ENCODE data around the gene ITPR1. TPM values are rescaled to one million over a fixed set of nuclear protein-coding genes. Genes with fewer than 3 reads are reported as not detected.

ITPR1 gene
- total RNA-seq, 4 donors from 2014 or later = 56.1 to 71.2 (median 61.9) TPM

GRCh38 chr3:4551051-4551711 is 58.0 kb downstream of the ITPR1 start:
- no peak for DNase-seq (ENCODE audit: low spot score in 2 of 2)
- Histone ChIP-seq H3K9me3 (no peaks in the 10 kb centered on the region), H3K4me3 (no peak overlapping the region), H3K27me3 (no peaks in the 10 kb centered on the region), H3K36me3 (no peaks in the 10 kb centered on the region), H3K27ac (no peak overlapping the region), H3K4me1 (peaks cover 0 to 4% (median 0%) of the 10 kb centered on the region in 4 donors)
- 58 to 61% methylated on average over 5 of the region's 5 CpGs for WGBS, 2 donors
- TF ChIP-seq POLR2A (IDR thresholded peaks at IDR 0.05) = no peak
- TF ChIP-seq EP300 (IDR thresholded peaks at IDR 0.05) = no peak
- TF ChIP-seq CTCF (IDR thresholded peaks at IDR 0.05) = no peak

GRCh38 chr3:4551794-4552442 is 58.8 kb downstream of the ITPR1 start:
- WGBS, 2 donors = 68 to 71% methylated on average over 4 of the region's 4 CpGs
- TF ChIP-seq CTCF (IDR thresholded peaks at IDR 0.05) (no peak), POLR2A (IDR thresholded peaks at IDR 0.05) (no peak)
- no peak overlapping the region for H3K27ac ChIP-seq
- no peaks in the 10 kb centered on the region for H3K36me3 ChIP-seq
- DNase-seq (ENCODE audit: low spot score in 2 of 2) = no peak
- H3K4me1 ChIP-seq = peaks cover 0 to 4% (median 0%) of the 10 kb centered on the region in 4 donors
- no peaks in the 10 kb centered on the region for H3K9me3 ChIP-seq
- no peak overlapping the region for H3K4me3 ChIP-seq
- no peaks in the 10 kb centered on the region for H3K27me3 ChIP-seq

- TF ChIP-seq POLR2A (IDR thresholded peaks at IDR 0.05) = no peak
- no peak for TF ChIP-seq CTCF (IDR thresholded peaks at IDR 0.05)
- no peak for TF ChIP-seq EP300 (IDR thresholded peaks at IDR 0.05)
- H3K9me3 ChIP-seq = peaks cover 0 to 2% (median 0%) of the 10 kb centered on the region in 4 donors
- 48% methylated on average over 4 of the region's 4 CpGs for WGBS, 2 donors
- no peak overlapping the region for H3K4me3 ChIP-seq
- peaks cover 0 to 4% (median 0%) of the 10 kb centered on the region in 4 donors for H3K4me1 ChIP-seq
- no peak overlapping the region for H3K27ac ChIP-seq
- H3K27me3 ChIP-seq = no peaks in the 10 kb centered on the region
- no peaks in the 10 kb centered on the region for H3K36me3 ChIP-seq
- DNase-seq (ENCODE audit: low spot score in 2 of 2) = no peak
Observed at GRCh38 chr3:4552811-4553210, 59.7 kb downstream of the ITPR1 start.

- no peak for TF ChIP-seq EP300 (IDR thresholded peaks at IDR 0.05)
- H3K9me3 ChIP-seq = peaks cover 0 to 5% (median 0%) of the 10 kb centered on the region in 4 donors
- WGBS, 2 donors = 60 to 63% methylated on average over 2 of the region's 2 CpGs
- H3K4me3 ChIP-seq = no peak overlapping the region
- H3K27ac ChIP-seq = no peak overlapping the region
- no peaks in the 10 kb centered on the region for H3K4me1 ChIP-seq
- DNase-seq (ENCODE audit: low spot score in 2 of 2) = no peak
- H3K27me3 ChIP-seq = no peaks in the 10 kb centered on the region
- no peaks in the 10 kb centered on the region for H3K36me3 ChIP-seq
Observed at GRCh38 chr3:4561661-4562060, 68.5 kb downstream of the ITPR1 start.

- TF ChIP-seq EP300 (IDR thresholded peaks at IDR 0.05) (no peak), POLR2A (IDR thresholded peaks at IDR 0.05) (no peak), CTCF (IDR thresholded peaks at IDR 0.05) (no peak)
- Histone ChIP-seq H3K27me3 (no peaks in the 10 kb centered on the region), H3K36me3 (no peaks in the 10 kb centered on the region), H3K9me3 (peaks cover 0 to 5% (median 0%) of the 10 kb centered on the region in 4 donors), H3K27ac (no peak overlapping the region), H3K4me1 (no peaks in the 10 kb centered on the region), H3K4me3 (no peak overlapping the region)
- DNase-seq (ENCODE audit: low spot score in 2 of 2) = no peak
- 94 to 95% methylated on average over 4 of the region's 4 CpGs for WGBS, 2 donors
Observed at GRCh38 chr3:4562595-4562994, 69.4 kb downstream of the ITPR1 start.
